Right ventricle myocardium superior (tissue), 1 donor: Measurements from ENCODE around the gene TAPBPL. TPM values are rescaled to one million over a fixed set of nuclear protein-coding genes. Genes with fewer than 3 reads are reported as not detected.

ENCODE experiments used
- total RNA-seq: library from RNA; stranded (reverse); fragmentation: NEBNext Ultra II Directional; extraction: Animal tissue kit (Norgen Biotek cat#: 25700); gene quantifications from one replicate; pipeline ENCODE4 v1.2.1, GENCODE V29; 2021
- donor health status: DM: no; HTN: yes; CAD: no; lungs with severe emphysema.

The TAPBPL gene
- total RNA-seq, 1 donor from 2014 or later: 11.1 TPM

Other genes starting within 250 kb of the TAPBPL start
- 0.22 TPM for gene PLEKHG6, start 141.4 kb upstream of the TAPBPL start, total RNA-seq
- gene TNFRSF1A, start 110.0 kb upstream of the TAPBPL start, total RNA-seq: 47.9 TPM
- gene SCNN1A, start 76.5 kb upstream of the TAPBPL start, total RNA-seq: not detected
- 23.2 TPM for gene LTBR, start 67.9 kb upstream of the TAPBPL start, total RNA-seq
- 0.30 TPM for gene CD27, start 7.1 kb upstream of the TAPBPL start, total RNA-seq
- gene VAMP1, start 18.6 kb downstream of the TAPBPL start, total RNA-seq: 3.2 TPM
- gene MRPL51, start 41.2 kb downstream of the TAPBPL start, total RNA-seq: 280 TPM
- gene NCAPD2, start 42.1 kb downstream of the TAPBPL start, total RNA-seq: 8.9 TPM
- 4,109 TPM for gene GAPDH, start 82.5 kb downstream of the TAPBPL start, total RNA-seq
- 14.1 TPM for gene IFFO1, start 104.0 kb downstream of the TAPBPL start, total RNA-seq
- gene NOP2, start 116.2 kb downstream of the TAPBPL start, total RNA-seq: 14.8 TPM
- gene CHD4, start 155.3 kb downstream of the TAPBPL start, total RNA-seq: 142 TPM
- gene LPAR5, start 183.9 kb downstream of the TAPBPL start, total RNA-seq: 7.3 TPM
- gene ACRBP, start 195.4 kb downstream of the TAPBPL start, total RNA-seq: 0.51 TPM
- 25.3 TPM for gene ING4, start 211.1 kb downstream of the TAPBPL start, total RNA-seq
- gene ZNF384, start 237.3 kb downstream of the TAPBPL start, total RNA-seq: 23.0 TPM
- 0.35 TPM for gene PIANP, start 248.8 kb downstream of the TAPBPL start, total RNA-seq